Neural crest cell (in vitro differentiated cells): ENCODE data around the gene PKIB. TPM values are rescaled to one million over a fixed set of nuclear protein-coding genes. Genes with fewer than 3 reads are reported as not detected.

Experiments used
- DNase-seq: peaks from one replicate; pipeline ENCODE4 v3.0.0; 2021; ENCODE audit warnings: low read depth, mixed read lengths, low spot score
- H3K27ac Mint-ChIP-seq: one replicate; pipeline ENCODE4 v1.8.0; 2021; ENCODE audit warnings: mild to moderate bottlenecking, mixed read lengths; ENCODE audit not compliant: unreplicated experiment
- H3K27me3 Mint-ChIP-seq: 2 replicates; pipeline ENCODE4 v1.8.0; 2021; ENCODE audit warnings: low read depth, mild to moderate bottlenecking, mixed read lengths
- H3K36me3 Mint-ChIP-seq: 2 replicates; pipeline ENCODE4 v1.8.0; 2021; ENCODE audit warnings: low read depth, mild to moderate bottlenecking, mixed read lengths
- H3K4me1 Mint-ChIP-seq: 2 replicates; pipeline ENCODE4 v1.8.0; 2021; ENCODE audit warnings: mixed read lengths
- H3K4me3 Mint-ChIP-seq: one replicate; pipeline ENCODE4 v1.8.0; 2021; ENCODE audit warnings: mild to moderate bottlenecking, mixed read lengths
- H3K9me3 Mint-ChIP-seq: 2 replicates; pipeline ENCODE4 v1.8.0; 2021; ENCODE audit warnings: mixed read lengths
- total RNA-seq: library from RNA; stranded (reverse); gene quantifications from 2 replicates; pipeline ENCODE4 v1.2.1, GENCODE V29; 2021
- TF ChIP-seq, protein P1 (sequence below): fragments of 200-600 bp; sonication (generic); conservative IDR thresholded peaks from 2 replicates; pipeline ENCODE4 v1.5.0; 2021; ENCODE audit warnings: antibody characterized with exemption, mild to moderate bottlenecking

The PKIB gene
- total RNA-seq, 1 donor from 2014 or later: 86.4 TPM

DNA sequence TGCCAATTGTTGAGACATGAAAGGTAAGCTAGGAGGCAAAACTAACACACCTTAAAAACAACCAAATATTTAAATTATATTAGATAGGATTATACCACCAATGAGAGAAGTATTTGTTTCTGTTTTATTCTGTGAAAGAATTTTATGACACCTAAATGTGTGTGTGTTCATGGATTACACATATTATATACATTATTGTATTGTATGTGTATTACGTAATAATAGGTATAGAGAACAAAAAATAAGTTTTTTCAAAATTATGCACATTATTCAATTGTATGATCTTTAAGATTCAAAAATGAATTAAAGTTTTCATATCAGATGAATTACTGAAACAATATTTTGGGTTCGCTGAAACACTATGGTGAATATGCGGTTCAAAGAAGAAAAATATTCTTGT is 85.0 kb downstream of the PKIB start:
- Mint-ChIP-seq H3K27ac (no peak overlapping the region), H3K4me3 (no peak overlapping the region), H3K36me3 (peaks cover 17% of the 10 kb centered on the region), H3K27me3 (no peaks in the 10 kb centered on the region), H3K9me3 (peaks cover 4% of the 10 kb centered on the region), H3K4me1 (no peaks in the 10 kb centered on the region)
- TF ChIP-seq, protein P1, sequence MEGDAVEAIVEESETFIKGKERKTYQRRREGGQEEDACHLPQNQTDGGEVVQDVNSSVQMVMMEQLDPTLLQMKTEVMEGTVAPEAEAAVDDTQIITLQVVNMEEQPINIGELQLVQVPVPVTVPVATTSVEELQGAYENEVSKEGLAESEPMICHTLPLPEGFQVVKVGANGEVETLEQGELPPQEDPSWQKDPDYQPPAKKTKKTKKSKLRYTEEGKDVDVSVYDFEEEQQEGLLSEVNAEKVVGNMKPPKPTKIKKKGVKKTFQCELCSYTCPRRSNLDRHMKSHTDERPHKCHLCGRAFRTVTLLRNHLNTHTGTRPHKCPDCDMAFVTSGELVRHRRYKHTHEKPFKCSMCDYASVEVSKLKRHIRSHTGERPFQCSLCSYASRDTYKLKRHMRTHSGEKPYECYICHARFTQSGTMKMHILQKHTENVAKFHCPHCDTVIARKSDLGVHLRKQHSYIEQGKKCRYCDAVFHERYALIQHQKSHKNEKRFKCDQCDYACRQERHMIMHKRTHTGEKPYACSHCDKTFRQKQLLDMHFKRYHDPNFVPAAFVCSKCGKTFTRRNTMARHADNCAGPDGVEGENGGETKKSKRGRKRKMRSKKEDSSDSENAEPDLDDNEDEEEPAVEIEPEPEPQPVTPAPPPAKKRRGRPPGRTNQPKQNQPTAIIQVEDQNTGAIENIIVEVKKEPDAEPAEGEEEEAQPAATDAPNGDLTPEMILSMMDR: no peak
- DNase-seq: no peak

DNA sequence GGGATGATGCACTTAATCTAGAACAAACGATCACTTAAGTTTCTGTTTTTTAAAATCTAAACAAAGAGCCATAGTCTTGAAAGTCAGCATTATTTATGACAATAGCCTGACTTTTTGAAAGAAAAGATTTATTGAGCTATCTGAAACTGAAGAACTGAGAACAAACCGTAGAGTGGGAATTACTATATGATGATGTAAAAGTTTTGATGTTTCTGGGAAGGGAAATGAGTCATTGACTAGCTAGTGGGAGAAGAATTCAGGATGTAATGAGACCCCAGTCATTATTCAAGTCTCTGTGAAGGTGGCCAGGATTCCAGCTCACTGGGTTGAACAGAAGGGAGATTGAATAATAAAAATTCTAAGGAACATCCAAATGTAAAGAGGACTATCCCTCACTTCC is 85.9 kb downstream of the PKIB start:
- no peak overlapping the region for H3K4me3 Mint-ChIP-seq
- H3K36me3 Mint-ChIP-seq: peaks cover 16% of the 10 kb centered on the region
- H3K4me1 Mint-ChIP-seq: no peaks in the 10 kb centered on the region
- no peak for DNase-seq
- peaks cover 4% of the 10 kb centered on the region for H3K9me3 Mint-ChIP-seq
- H3K27ac Mint-ChIP-seq: no peak overlapping the region
- TF ChIP-seq, protein P1: no peak
- H3K27me3 Mint-ChIP-seq: no peaks in the 10 kb centered on the region

DNA sequence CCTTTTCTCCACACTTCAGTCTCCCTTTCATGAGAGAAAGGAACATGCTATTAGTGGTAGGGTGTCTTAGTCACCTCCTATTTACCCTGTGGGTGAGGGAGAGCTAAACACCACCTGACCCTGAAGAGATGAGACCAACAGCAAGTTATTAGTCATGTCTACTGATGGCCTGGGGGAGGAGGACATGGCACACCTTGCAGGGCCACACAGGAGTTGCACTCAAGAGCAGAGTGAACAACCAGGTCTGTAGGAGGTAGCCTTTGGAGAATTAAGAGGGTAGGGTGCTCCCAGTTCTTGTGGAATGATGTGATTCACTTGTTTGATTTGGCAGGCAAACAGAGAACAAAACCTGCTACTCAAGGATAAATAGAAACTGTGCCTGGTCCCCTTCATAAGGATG is 86.6 kb downstream of the PKIB start:
- Mint-ChIP-seq H3K4me3 (no peak overlapping the region), H3K9me3 (peaks cover 4% of the 10 kb centered on the region), H3K4me1 (no peaks in the 10 kb centered on the region), H3K36me3 (peaks cover 13% of the 10 kb centered on the region), H3K27me3 (no peaks in the 10 kb centered on the region), H3K27ac (no peak overlapping the region)
- TF ChIP-seq, protein P1: no peak
- DNase-seq: no peak

DNA sequence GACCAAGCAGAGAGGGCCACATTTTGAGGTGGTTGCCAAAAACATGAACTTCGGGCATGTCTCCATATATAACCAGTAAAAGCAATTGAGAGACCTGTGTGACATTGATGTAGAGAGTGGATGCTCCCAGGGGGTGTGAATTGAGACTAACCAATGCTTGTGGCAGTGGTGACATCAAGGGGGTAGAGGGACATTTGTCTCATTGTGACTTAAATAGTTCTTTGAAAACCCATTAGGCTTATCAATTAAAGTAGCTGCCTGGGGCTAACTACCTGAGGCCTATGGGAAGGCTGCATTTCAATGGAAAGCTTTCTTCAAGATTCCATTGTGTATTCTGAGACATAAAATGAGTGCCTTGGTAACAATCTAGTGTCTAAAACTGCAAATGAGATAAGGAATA is 87.3 kb downstream of the PKIB start:
- Mint-ChIP-seq H3K4me1 (no peaks in the 10 kb centered on the region), H3K4me3 (no peak overlapping the region), H3K9me3 (peaks cover 4% of the 10 kb centered on the region), H3K27ac (no peak overlapping the region), H3K36me3 (peaks cover 10% of the 10 kb centered on the region), H3K27me3 (no peaks in the 10 kb centered on the region)
- TF ChIP-seq, protein P1: no peak
- DNase-seq: no peak

DNA sequence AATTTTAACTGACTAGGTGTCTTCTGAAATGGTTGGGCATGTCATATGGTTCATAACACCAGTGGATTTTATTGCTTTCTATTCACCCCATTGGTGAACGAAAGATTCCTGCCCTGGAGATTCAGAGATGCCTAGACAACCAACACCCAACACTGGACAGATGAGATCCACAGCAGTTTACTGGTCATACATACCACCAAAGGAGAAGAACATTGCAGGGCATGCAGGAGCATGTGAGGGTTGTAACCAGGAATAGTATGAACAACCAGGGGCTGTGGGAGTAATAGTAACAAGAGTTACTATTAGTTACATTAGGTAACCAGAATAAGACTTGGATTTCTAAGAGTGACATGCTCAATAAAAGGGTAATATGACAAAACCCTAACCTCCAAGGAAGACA is 91.5 kb downstream of the PKIB start:
- H3K27ac Mint-ChIP-seq: no peak overlapping the region
- peaks cover 4% of the 10 kb centered on the region for H3K9me3 Mint-ChIP-seq
- H3K4me1 Mint-ChIP-seq: peaks cover 12% of the 10 kb centered on the region
- no peaks in the 10 kb centered on the region for H3K27me3 Mint-ChIP-seq
- TF ChIP-seq, protein P1: no peak
- DNase-seq: no peak
- H3K36me3 Mint-ChIP-seq: peaks cover 10% of the 10 kb centered on the region
- no peak overlapping the region for H3K4me3 Mint-ChIP-seq

DNA sequence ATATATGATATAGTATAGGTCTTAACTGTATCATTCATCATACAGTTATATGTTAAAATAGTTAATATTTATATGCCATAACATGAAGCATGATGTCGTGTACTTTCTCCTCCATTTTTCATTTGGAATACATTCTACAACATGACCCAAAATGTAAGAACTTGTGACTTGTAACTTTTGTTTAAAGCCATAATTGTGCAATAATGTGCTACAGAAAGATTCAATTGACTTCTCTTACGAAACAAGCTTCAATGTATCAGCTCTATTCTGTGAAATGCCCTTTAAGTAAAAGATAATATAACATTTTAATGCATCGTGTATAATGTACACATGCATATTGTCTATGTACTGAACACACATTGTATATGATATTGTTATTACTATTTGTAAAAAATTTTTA is 92.6 kb downstream of the PKIB start:
- Mint-ChIP-seq H3K9me3 (no peaks in the 10 kb centered on the region), H3K4me1 (peaks cover 12% of the 10 kb centered on the region), H3K27ac (no peak overlapping the region), H3K36me3 (peaks cover 6% of the 10 kb centered on the region), H3K27me3 (no peaks in the 10 kb centered on the region), H3K4me3 (no peak overlapping the region)
- DNase-seq: no peak
- TF ChIP-seq, protein P1: no peak
